Caco-2 (cell line): ENCODE measurements around the gene KLHL40. TPM values are rescaled to one million over a fixed set of nuclear protein-coding genes. Genes with fewer than 3 reads are reported as not detected.

Experiments
- BruUV-seq: library from RNA; stranded (reverse); fragments of 400-500 nt; replicated peaks from 2 replicates; lab custom pipeline; 2021; lab: Mats Ljungman, UMichigan
- CTCF ChIA-PET: fragments of 300-600 bp; sonication (Branson Sonifier 250); formaldehyde crosslinking; loops from one replicate; lab custom pipeline; 2022; ENCODE audit warnings: antibody characterized with exemption; lab: Charles Lee
- POLR2A ChIA-PET: fragments of 300-600 bp; sonication (Branson Sonifier 250); formaldehyde crosslinking; loops from one replicate; lab custom pipeline; 2022; ENCODE audit warnings: antibody characterized with exemption; lab: Charles Lee
- DNase-seq, 2 experiments: peaks; one replicate each; pipeline versions ENCODE4 v3.0.0 to v3.0.0-alpha.2; 2020 to 2022
- H3K27me3 ChIP-seq: replicated peaks from 2 replicates; pipeline ENCODE4 v1.6.0; 2011; ENCODE audit warnings: low read length; ENCODE audit not compliant: control insufficient read depth, insufficient read depth
- H3K36me3 ChIP-seq: 2 replicates; pipeline ENCODE4 v1.5.1; 2011; ENCODE audit warnings: low read length; ENCODE audit not compliant: control insufficient read depth, insufficient read depth
- H3K4me1 ChIP-seq: fragments of 250-450 bp; sonication (Bioruptor Pico); 2 replicates; pipeline ENCODE4 v1.5.1; 2020; ENCODE audit warnings: mild to moderate bottlenecking
- H3K4me3 ChIP-seq: 2 replicates; pipeline ENCODE4 v1.5.1; 2011; ENCODE audit warnings: low read depth, mild to moderate bottlenecking, control low read depth, low read length
- H3K9me3 ChIP-seq: fragments of 250-450 bp; sonication (Bioruptor Pico); 2 replicates; pipeline ENCODE4 v1.5.1; 2020; ENCODE audit warnings: mild to moderate bottlenecking, moderate library complexity
- H3K27ac Mint-ChIP-seq: one replicate; pipeline ENCODE4 v1.8.0; 2022; ENCODE audit warnings: mixed read lengths; ENCODE audit not compliant: unreplicated experiment
- H3K27me3 Mint-ChIP-seq: one replicate; pipeline ENCODE4 v1.8.0; 2022; ENCODE audit warnings: mixed read lengths; ENCODE audit not compliant: insufficient read depth, unreplicated experiment
- H3K36me3 Mint-ChIP-seq: one replicate; pipeline ENCODE4 v1.8.0; 2022; ENCODE audit warnings: mild to moderate bottlenecking, mixed read lengths; ENCODE audit not compliant: insufficient read depth, unreplicated experiment
- H3K4me1 Mint-ChIP-seq: one replicate; pipeline ENCODE4 v1.8.0; 2022; ENCODE audit warnings: low read depth, mixed read lengths; ENCODE audit not compliant: unreplicated experiment
- H3K4me3 Mint-ChIP-seq: one replicate; pipeline ENCODE4 v1.8.0; 2022; ENCODE audit warnings: mild to moderate bottlenecking, moderate library complexity, mixed read lengths; ENCODE audit not compliant: unreplicated experiment
- H3K9me3 Mint-ChIP-seq: one replicate; pipeline ENCODE4 v1.8.0; 2022; ENCODE audit warnings: mixed read lengths; ENCODE audit not compliant: unreplicated experiment
- intact Hi-C: fragments of 100-400 bp; cut with micrococcal nuclease; formaldehyde crosslinking; loops from one replicate; pipeline ENCODE4 v1.10.0; 2022; ENCODE audit not compliant: unreplicated experiment
- total RNA-seq: library from RNA; stranded (reverse); gene quantifications from 2 replicates; pipeline ENCODE4 v1.2.3, GENCODE V29; 2022
- TF ChIP-seq, protein P1 (sequence below), 2 experiments: fragments of 200-600 bp in 1 of 2; IDR thresholded peaks; 1 replicate in 1 of 2; 2 replicates in 1 of 2; pipeline versions ENCODE4 v1.5.1 to v1.8.0; 2011 to 2022; ENCODE audit warnings: antibody characterized with exemption in 1 of 2, control low read depth in 1 of 2, inconsistent platforms in 1 of 2, low read depth in 1 of 2, low read length in 1 of 2, mild to moderate bottlenecking in 1 of 2, moderate library complexity in 1 of 2; ENCODE audit not compliant: insufficient read depth in 1 of 2, severe bottlenecking in 1 of 2, unreplicated experiment in 1 of 2

KLHL40 gene
- total RNA-seq, 1 experiment from 2014 or later: not detected

DNA sequence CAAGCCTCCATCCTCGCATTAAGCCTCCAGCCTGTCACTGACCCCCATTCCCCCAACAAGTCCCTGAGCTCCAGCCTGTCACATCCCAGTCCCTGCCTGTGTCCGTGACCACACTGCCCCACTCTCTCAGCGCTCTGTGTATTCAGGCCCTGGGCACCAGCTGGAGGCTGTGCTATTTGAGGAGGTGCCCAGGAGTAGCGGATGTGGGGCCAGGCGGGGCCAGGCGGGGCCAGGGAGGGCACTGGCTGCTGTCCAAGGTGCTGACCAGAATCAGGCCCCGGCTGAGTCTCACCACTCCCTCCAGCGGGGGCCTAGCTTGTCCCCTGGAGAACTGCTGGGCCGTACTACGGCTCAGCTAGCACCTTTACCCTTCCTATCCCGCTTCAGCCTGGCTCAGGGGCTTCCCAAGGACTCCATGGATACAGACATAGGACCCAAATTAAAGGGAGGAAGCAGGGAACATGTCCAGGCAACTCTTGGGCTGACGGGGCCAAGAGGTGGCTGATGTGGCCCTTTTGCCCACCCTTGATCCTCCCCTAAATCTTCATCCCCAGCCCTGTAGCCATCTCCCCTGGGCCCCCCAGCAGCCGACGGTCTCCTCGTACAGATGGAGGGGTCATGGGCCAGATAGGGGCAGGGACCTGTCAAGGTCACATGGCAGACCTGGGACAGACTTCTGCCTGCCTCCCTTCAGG lies 16.2 kb downstream of the KLHL40 start:
- DNase-seq: peak; percentile 53 to 70
- BruUV-seq: no TSS peak
- TF ChIP-seq, protein P1, sequence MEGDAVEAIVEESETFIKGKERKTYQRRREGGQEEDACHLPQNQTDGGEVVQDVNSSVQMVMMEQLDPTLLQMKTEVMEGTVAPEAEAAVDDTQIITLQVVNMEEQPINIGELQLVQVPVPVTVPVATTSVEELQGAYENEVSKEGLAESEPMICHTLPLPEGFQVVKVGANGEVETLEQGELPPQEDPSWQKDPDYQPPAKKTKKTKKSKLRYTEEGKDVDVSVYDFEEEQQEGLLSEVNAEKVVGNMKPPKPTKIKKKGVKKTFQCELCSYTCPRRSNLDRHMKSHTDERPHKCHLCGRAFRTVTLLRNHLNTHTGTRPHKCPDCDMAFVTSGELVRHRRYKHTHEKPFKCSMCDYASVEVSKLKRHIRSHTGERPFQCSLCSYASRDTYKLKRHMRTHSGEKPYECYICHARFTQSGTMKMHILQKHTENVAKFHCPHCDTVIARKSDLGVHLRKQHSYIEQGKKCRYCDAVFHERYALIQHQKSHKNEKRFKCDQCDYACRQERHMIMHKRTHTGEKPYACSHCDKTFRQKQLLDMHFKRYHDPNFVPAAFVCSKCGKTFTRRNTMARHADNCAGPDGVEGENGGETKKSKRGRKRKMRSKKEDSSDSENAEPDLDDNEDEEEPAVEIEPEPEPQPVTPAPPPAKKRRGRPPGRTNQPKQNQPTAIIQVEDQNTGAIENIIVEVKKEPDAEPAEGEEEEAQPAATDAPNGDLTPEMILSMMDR (IDR thresholded peaks at IDR 0.05; ENCODE audit: insufficient read depth in 1 of 2, low read depth in 1 of 2, low read length in 1 of 2, severe bottlenecking in 1 of 2, unreplicated experiment in 1 of 2): no peak
- Histone ChIP-seq H3K9me3 (no peaks in the 10 kb centered on the region), H3K4me3 (no peak overlapping the region), H3K36me3 (no peaks in the 10 kb centered on the region), H3K27me3 (no peaks in the 10 kb centered on the region), H3K4me1 (no peaks in the 10 kb centered on the region)
- H3K27me3 Mint-ChIP-seq: peaks cover 5% of the 10 kb centered on the region
- CTCF ChIA-PET: no interaction called here
- intact Hi-C loops: no loop called here
- no peaks in the 10 kb centered on the region for H3K36me3 Mint-ChIP-seq
- POLR2A ChIA-PET: no interaction called here
- no peaks in the 10 kb centered on the region for H3K9me3 Mint-ChIP-seq
- H3K27ac Mint-ChIP-seq: no peak overlapping the region
- H3K4me3 Mint-ChIP-seq: no peak overlapping the region
- H3K4me1 Mint-ChIP-seq: no peaks in the 10 kb centered on the region

DNA sequence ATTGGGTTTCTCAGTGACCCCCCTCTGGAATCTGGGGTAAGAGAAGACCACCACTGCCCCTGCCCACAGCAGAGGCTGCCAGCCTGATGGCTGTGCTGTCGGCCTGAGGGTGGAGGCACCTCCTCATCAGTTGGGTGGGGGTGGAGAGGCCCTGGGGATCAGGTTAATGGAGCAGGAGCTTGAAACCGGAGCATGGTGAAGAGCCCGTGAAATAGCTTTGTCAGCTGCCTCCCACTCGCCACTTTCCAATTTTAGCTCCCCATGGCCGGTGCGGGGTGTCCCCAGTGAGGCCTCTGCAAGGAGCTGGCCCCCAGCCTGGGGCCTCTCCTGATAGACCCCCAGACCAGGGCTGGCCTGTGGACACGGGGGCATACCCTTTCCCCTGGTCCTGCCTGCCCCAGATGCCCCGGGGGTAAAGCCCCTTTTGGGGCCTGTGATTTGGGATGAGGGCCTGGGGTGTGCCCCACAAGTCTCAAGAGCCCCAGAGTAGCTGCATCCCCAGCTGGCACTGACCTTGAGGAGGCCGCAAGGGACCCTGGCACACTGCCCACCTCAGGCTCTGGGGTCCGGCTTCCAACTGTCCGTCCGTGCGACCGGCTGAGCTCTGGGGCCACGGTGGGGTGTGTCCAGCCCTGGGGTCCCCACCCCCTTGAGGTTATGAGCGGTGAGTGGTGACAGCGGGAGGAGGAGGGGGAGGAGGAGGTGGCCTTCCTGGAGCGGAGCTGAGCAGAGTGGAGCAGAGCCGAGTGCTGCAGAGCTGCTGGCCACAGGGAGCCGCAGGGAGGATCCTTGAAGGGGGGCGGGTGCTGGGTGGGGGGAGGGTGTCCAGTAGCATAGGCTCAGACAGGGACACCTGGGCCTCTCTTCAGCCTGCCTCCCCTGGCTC lies 17.0 kb downstream of the KLHL40 start, which contains the start of gene HHATL:
Gene HHATL, minus strand, starts transcription at position 733 of the 886 bp plus-strand sequence. CDS start 1,972 bp downstream, outside the sequence.
- ChIA-PET CTCF (no interaction called here), POLR2A (no interaction called here)
- H3K9me3 ChIP-seq: no peaks in the 10 kb centered on the region
- Mint-ChIP-seq H3K36me3 (no peaks in the 10 kb centered on the region), H3K27ac (no peak within 1 kb of the TSS), H3K4me1 (no peaks in the 10 kb centered on the region), H3K27me3 (peaks cover 5% of the 10 kb centered on the region), H3K9me3 (no peaks in the 10 kb centered on the region), H3K4me3 (no peak within 1 kb of the TSS)
- H3K27me3 ChIP-seq: no peaks in the 10 kb centered on the region
- BruUV-seq: no TSS peak
- H3K4me3 ChIP-seq: no peak within 1 kb of the TSS
- intact Hi-C loops: no loop called here
- H3K36me3 ChIP-seq: no peaks in the 10 kb centered on the region
- no peak for DNase-seq
- TF ChIP-seq, protein P1 (IDR thresholded peaks at IDR 0.05; ENCODE audit: insufficient read depth in 1 of 2, low read depth in 1 of 2, low read length in 1 of 2, severe bottlenecking in 1 of 2, unreplicated experiment in 1 of 2): no peak
- H3K4me1 ChIP-seq: no peaks in the 10 kb centered on the region

DNA sequence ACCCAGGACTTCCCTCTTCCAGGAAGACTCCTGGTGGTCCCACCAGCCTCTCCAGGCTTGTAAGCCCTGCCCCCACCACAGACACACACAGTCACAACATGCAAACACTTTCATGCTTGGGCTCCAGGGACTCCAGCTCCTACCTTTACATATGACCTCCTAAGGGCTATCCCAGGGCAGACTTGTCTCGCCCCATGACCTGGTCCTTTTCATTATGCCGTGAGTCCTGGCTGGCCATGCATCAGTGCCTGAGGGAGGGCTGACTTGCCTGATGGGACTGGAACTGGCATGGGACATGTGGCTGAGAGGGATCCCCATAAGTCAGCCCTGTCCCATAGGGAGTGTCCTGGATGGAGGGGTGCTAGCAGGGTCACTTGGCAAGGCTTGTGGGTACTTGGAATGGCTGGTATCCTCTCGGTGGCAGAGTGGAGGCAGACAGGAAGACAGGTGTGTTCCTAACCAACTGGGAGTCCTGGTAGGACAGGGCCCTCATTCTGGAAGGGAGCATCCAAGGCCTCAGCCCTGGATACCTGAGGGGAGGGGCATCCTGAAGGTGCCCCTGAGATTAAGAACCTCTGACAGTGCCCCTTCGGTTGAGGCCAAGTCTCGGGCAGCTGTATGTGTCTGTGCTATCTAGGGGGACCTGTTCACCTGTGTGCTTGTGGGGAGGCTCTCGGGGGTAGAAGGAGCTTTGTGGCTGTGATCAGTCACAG lies 17.8 kb downstream of the KLHL40 start:
- no peaks in the 10 kb centered on the region for H3K36me3 ChIP-seq
- intact Hi-C loops: no loop called here
- no peaks in the 10 kb centered on the region for H3K36me3 Mint-ChIP-seq
- no peak overlapping the region for H3K4me3 ChIP-seq
- no peak for DNase-seq
- no peaks in the 10 kb centered on the region for H3K9me3 Mint-ChIP-seq
- no TSS peak for BruUV-seq
- H3K27ac Mint-ChIP-seq: no peak overlapping the region
- no peaks in the 10 kb centered on the region for H3K9me3 ChIP-seq
- no peaks in the 10 kb centered on the region for H3K4me1 ChIP-seq
- POLR2A ChIA-PET: no interaction called here
- H3K27me3 ChIP-seq: no peaks in the 10 kb centered on the region
- CTCF ChIA-PET: interaction anchor here (1.0 kb wide), 1 partner anchor 10 kb away, joined by 3 read pairs; no protein-coding TSS in a partner anchor
- no peaks in the 10 kb centered on the region for H3K4me1 Mint-ChIP-seq
- TF ChIP-seq, protein P1 (IDR thresholded peaks at IDR 0.05; ENCODE audit: insufficient read depth in 1 of 2, low read depth in 1 of 2, low read length in 1 of 2, severe bottlenecking in 1 of 2, unreplicated experiment in 1 of 2): no peak
- no peak overlapping the region for H3K4me3 Mint-ChIP-seq
- H3K27me3 Mint-ChIP-seq: peaks cover 5% of the 10 kb centered on the region
